HG02759 (cell line): ENCODE results near the gene NUDCD3.

Experiments
- ATAC-seq: cut with Tn5 transposase; IDR thresholded peaks from one replicate; pipeline ENCODE4 v1.9.1; 2021; ENCODE audit warnings: mild to moderate bottlenecking, moderate library complexity; ENCODE audit not compliant: unreplicated experiment

NUDCD3 gene

GRCh38 chr7:44402401-44403060 lies 87.9 kb downstream of the NUDCD3 start:
- no peak for ATAC-seq

GRCh38 chr7:44401692-44402091 lies 88.8 kb downstream of the NUDCD3 start:
- ATAC-seq: no peak

GRCh38 chr7:44400033-44400511 lies 90.4 kb downstream of the NUDCD3 start:
- ATAC-seq: no peak

GRCh38 chr7:44398953-44399574 lies 91.4 kb downstream of the NUDCD3 start:
- no peak for ATAC-seq

- no peak for ATAC-seq
Observed at GRCh38 chr7:44398511-44398911, 91.9 kb downstream of the NUDCD3 start.

GRCh38 chr7:44396931-44397545 lies 93.4 kb downstream of the NUDCD3 start:
- ATAC-seq: no peak

- ATAC-seq: no peak
Observed at GRCh38 chr7:44396496-44396895, 94.0 kb downstream of the NUDCD3 start.

GRCh38 chr7:44395067-44395466 lies 95.4 kb downstream of the NUDCD3 start:
- ATAC-seq: no peak

- no peak for ATAC-seq
Observed at GRCh38 chr7:44394636-44395035, 95.8 kb downstream of the NUDCD3 start.

GRCh38 chr7:44394112-44394447 lies 96.4 kb downstream of the NUDCD3 start:
- no peak for ATAC-seq

- ATAC-seq: no peak
Observed at GRCh38 chr7:44393238-44394111, 97.0 kb downstream of the NUDCD3 start.

GRCh38 chr7:44392618-44393010 lies 97.8 kb downstream of the NUDCD3 start:
- ATAC-seq: no peak

- no peak for ATAC-seq
Observed at GRCh38 chr7:44391746-44392617, 98.5 kb downstream of the NUDCD3 start.

- no peak for ATAC-seq
Observed at GRCh38 chr7:44391171-44391570, 99.3 kb downstream of the NUDCD3 start.

- no peak for ATAC-seq
Observed at GRCh38 chr7:44390701-44391100, 99.8 kb downstream of the NUDCD3 start.

GRCh38 chr7:44388089-44388970 lies 102.1 kb downstream of the NUDCD3 start:
- ATAC-seq: no peak

GRCh38 chr7:44387389-44387788 lies 103.1 kb downstream of the NUDCD3 start:
- no peak for ATAC-seq

GRCh38 chr7:44386139-44386913 lies 104.1 kb downstream of the NUDCD3 start:
- ATAC-seq: no peak
